ENCODE data around the gene CBR4. TPM values are rescaled to one million over a fixed set of nuclear protein-coding genes. Genes with fewer than 3 reads are reported as not detected.

The CBR4 gene
- total RNA-seq, 1 experiment from 2014 or later = 33.6 TPM

- Histone ChIP-seq H3K27me3 (ENCODE audit: insufficient read depth, low read length) (no peaks in the 10 kb centered on the region), H3K9ac (ENCODE audit: extremely low read depth, insufficient read length, low read length) (no peak overlapping the region), H4K5ac (ENCODE audit: insufficient read length, low read depth, low read length) (no peak overlapping the region), H3K23me2 (ENCODE audit: insufficient read length, low read depth, low read length, poor library complexity, severe bottlenecking) (no peaks in the 10 kb centered on the region), H2AFZ (ENCODE audit: low read length) (no peak overlapping the region), H3K56ac (ENCODE audit: insufficient read length, low read depth, low read length) (no peak overlapping the region), H4K20me1 (ENCODE audit: control insufficient read depth, insufficient read depth, insufficient read length) (no peaks in the 10 kb centered on the region), H3T11ph (ENCODE audit: low read length) (no peak overlapping the region), H3K4me1 (ENCODE audit: insufficient read depth, low read length) (no peaks in the 10 kb centered on the region), H4K91ac (ENCODE audit: insufficient read length, low read depth, low read length) (no peak overlapping the region), H3K27ac (ENCODE audit: insufficient read length, low read depth, low read length) (no peak overlapping the region), H3K79me2 (ENCODE audit: insufficient read depth, low read length) (no peaks in the 10 kb centered on the region), H3K79me1 (ENCODE audit: insufficient read depth, low read depth, low read length, poor library complexity, severe bottlenecking) (no peaks in the 10 kb centered on the region), H3K4ac (ENCODE audit: low read depth, low read length) (no peak overlapping the region), H3K23ac (ENCODE audit: insufficient read length, low read depth, low read length) (no peak overlapping the region), H2BK15ac (ENCODE audit: low read depth, low read length) (no peak overlapping the region), H2AK5ac (ENCODE audit: insufficient read length, low read length) (no peak overlapping the region), H2BK120ac (ENCODE audit: low read depth, low read length, poor library complexity, severe bottlenecking) (no peak overlapping the region), H4K8ac (replicated peaks; ENCODE audit: insufficient read length, low read depth, low read length) (no peak overlapping the region), H2BK20ac (ENCODE audit: low read depth, low read length, poor library complexity, severe bottlenecking) (no peak overlapping the region), H3K9me3 (ENCODE audit: control insufficient read depth, low read depth, low read length) (no peaks in the 10 kb centered on the region), H2BK5ac (ENCODE audit: insufficient read length, low read length) (no peak overlapping the region), H3K14ac (ENCODE audit: insufficient read depth, low read length) (no peak overlapping the region), H3K4me2 (ENCODE audit: insufficient read depth, insufficient read length, low read length) (no peak overlapping the region), H2BK12ac (ENCODE audit: insufficient read length, low read depth, low read length) (no peak overlapping the region), H3K18ac (ENCODE audit: insufficient read length, low read depth, low read length) (no peak overlapping the region)
- peaks cover 9% of the 10 kb centered on the region in 2 experiments for H3K4me1 Mint-ChIP-seq
- no peak overlapping the region for H3K4me3 Mint-ChIP-seq
- no peaks in the 10 kb centered on the region for H3K9me3 Mint-ChIP-seq
- TF ChIP-seq, protein P1, sequence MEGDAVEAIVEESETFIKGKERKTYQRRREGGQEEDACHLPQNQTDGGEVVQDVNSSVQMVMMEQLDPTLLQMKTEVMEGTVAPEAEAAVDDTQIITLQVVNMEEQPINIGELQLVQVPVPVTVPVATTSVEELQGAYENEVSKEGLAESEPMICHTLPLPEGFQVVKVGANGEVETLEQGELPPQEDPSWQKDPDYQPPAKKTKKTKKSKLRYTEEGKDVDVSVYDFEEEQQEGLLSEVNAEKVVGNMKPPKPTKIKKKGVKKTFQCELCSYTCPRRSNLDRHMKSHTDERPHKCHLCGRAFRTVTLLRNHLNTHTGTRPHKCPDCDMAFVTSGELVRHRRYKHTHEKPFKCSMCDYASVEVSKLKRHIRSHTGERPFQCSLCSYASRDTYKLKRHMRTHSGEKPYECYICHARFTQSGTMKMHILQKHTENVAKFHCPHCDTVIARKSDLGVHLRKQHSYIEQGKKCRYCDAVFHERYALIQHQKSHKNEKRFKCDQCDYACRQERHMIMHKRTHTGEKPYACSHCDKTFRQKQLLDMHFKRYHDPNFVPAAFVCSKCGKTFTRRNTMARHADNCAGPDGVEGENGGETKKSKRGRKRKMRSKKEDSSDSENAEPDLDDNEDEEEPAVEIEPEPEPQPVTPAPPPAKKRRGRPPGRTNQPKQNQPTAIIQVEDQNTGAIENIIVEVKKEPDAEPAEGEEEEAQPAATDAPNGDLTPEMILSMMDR (conservative IDR thresholded peaks at IDR 0.05) = no peak
- no peak for DNase-seq
- no peak overlapping the region for H3K27ac Mint-ChIP-seq
- WGBS (ENCODE audit: extremely low coverage, insufficient read length, low lambda C conversion rate) = no CpG with 5 or more reads among the region's 6 CpGs
- 0 out of 2 replicates have a peak, but pooled peaks cover 2% of the 10 kb centered on the region for H3K27me3 Mint-ChIP-seq (ENCODE audit: low read depth)
- no peaks in the 10 kb centered on the region for H3K36me3 Mint-ChIP-seq (ENCODE audit: insufficient read depth in 1 of 3, low read depth in 3 of 3)
Measured at GRCh38 chr4:169052594-169052945, 42.5 kb upstream of the CBR4 start.
